ENCODE results near the gene FYCO1. TPM values are rescaled to one million over a fixed set of nuclear protein-coding genes. Genes with fewer than 3 reads are reported as not detected.
"Not testable (repeated sequence)": the region's sequence is repeated elsewhere in the genome, so short reads cannot be mapped to it uniquely, and the experiment has no call there.

Gene FYCO1
- total RNA-seq, 2 donors from 2014 or later: 14.6 to 30.3 TPM

DNA sequence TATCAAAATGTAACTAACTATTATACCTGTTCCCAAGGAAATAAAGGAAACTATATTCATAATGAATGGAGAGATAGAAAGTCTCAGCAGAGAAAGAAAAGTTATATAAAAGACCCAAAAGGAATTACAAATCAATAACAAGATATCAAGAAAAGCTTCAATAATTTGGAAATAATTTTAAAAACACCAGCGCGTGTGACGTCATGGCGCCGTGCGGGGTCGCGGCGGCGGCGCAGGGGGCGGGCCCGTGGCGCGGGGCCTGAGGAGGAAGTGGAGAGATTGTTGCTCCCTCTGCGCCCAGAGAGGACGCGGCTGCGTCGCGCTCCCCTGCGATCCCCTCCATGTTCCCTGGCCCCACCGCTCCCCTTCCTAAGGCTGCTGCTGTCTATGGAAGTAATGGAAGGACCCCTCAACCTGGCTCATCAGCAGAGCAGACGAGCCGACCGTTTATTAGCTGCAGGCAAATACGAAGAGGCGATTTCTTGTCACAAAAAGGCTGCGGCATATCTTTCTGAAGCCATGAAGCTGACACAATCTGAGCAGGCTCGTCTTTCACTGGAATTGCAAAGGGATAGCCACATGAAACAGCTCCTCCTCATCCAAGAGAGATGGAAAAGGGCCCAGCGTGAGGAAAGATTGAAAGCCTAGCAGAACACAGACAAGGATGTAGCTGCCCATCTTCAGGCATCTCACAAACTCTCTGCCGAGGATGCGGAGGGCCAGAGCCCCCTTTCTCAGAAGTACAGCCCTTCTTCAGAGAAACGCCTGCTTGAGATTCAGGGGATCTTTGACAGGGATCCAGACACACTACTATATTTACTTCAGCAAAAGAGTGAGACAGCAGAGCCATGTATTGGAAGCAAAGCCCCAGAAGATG is 27.5 kb upstream of the FYCO1 start:
- H3K27ac Mint-ChIP-seq: no peak overlapping the region
- H3K4me1 Mint-ChIP-seq (ENCODE audit: low read depth in 2 of 2): peaks cover 0 to 14% of the 10 kb centered on the region in 2 donors
- peaks cover 5% of the 10 kb centered on the region for H3K36me3 Mint-ChIP-seq
- peaks cover 13 to 33% of the 10 kb centered on the region in 2 donors for H3K27me3 Mint-ChIP-seq
- DNase-seq (ENCODE audit: low spot score) (no peak), ATAC-seq (no peak)
- H3K4me3 Mint-ChIP-seq: no peak overlapping the region
- H3K9me3 Mint-ChIP-seq: peaks cover 4% of the 10 kb centered on the region

DNA sequence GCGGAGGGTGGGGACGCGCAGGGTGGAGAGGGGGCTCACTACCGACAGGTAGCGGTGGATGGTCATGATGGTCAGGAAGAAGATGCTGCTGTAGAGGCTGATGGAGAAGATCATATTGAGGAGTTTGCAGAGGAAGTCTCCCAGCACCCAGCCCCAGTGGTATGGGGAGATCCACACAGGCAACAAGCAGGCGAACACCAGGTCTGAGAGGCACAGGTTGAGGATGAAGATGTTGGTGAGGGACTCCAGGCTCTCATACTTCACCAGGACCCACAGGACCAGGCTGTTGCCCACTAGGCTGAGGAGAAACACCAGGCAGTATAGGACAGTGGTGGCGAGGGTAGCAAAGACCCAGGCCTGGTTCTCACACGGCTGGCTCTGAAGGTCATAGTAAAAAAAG is 25.9 kb upstream of the FYCO1 start:
- DNase-seq (ENCODE audit: low spot score) (no peak), ATAC-seq (no peak)
- Mint-ChIP-seq H3K9me3 (no peaks in the 10 kb centered on the region), H3K4me3 (no peak overlapping the region), H3K27me3 (peaks cover 8 to 45% of the 10 kb centered on the region in 2 donors), H3K27ac (peak overlapping the region in 1 of 2 donors; percentile 68), H3K4me1 (ENCODE audit: low read depth in 2 of 2) (peaks cover 7 to 24% of the 10 kb centered on the region in 2 donors), H3K36me3 (no peaks in the 10 kb centered on the region)

DNA sequence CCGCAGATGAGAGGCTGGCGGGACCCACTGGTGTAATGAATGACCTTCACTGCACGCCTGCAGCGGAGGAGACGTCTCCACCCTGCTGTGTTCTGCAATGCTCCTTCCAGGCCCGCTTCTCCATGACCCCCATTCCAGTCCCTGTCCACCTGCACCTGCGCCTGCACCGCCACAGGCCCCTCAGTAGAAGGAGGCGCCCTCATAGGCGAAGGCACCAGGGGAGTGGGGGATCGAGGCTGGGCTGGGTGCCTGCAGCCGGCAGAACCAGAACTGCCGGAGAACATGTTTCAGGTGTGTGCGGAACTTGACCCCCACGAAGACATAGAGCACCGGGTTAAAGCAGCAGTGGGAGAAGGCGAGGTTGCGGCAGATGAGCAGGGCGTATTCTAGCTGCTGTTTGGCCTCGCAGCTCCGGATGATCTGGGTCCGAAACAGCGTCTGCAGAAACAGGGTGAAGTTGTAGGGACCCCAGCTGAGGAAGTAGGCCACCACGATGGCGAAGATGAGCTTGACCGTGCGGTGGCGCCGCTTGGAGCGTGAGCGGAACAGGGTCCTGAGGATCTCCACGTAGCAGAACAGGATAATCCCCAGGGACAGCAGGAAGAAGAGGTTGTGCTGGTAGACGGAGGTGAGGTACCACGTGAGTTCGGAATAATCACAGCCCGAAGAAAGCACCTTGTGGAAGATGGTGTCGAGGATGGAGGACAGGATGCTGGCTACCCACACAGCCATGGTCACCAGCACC is 25.3 kb upstream of the FYCO1 start:
- no peaks in the 10 kb centered on the region for H3K36me3 Mint-ChIP-seq
- DNase-seq (ENCODE audit: low spot score): no peak
- no peak overlapping the region for H3K4me3 Mint-ChIP-seq
- H3K4me1 Mint-ChIP-seq (ENCODE audit: low read depth in 2 of 2): peaks cover 7 to 24% of the 10 kb centered on the region in 2 donors
- no peak for ATAC-seq
- H3K27me3 Mint-ChIP-seq: peaks cover 13 to 49% of the 10 kb centered on the region in 2 donors
- H3K27ac Mint-ChIP-seq: peak overlapping the region in 1 of 2 donors; percentile 68
- H3K9me3 Mint-ChIP-seq: no peaks in the 10 kb centered on the region

DNA sequence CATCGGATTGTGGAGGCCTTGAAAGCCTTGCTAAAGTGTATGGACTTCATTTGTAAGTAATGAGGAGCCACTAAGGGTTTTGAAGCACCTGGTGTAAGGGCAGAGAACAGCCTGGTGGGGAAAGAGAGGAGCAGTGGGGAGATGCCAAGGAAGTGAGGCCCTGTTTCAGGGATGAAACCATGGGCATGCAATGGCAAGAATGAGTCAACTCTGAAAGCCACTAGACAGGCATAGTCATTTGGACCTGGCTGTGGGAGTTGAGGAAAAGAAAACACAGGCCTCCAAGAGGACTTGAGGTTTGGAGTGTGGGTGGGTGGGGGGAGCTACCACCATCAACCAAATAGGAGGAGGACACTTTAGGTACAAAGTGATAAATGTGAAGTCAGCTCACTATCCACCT is 24.1 kb upstream of the FYCO1 start:
- Mint-ChIP-seq H3K4me3 (no peak overlapping the region), H3K9me3 (no peaks in the 10 kb centered on the region), H3K27me3 (peaks cover 22 to 53% of the 10 kb centered on the region in 2 donors), H3K27ac (no peak overlapping the region), H3K4me1 (ENCODE audit: low read depth in 2 of 2) (peaks cover 7 to 24% of the 10 kb centered on the region in 2 donors), H3K36me3 (no peaks in the 10 kb centered on the region)
- DNase-seq (ENCODE audit: low spot score) (no peak), ATAC-seq (no peak)

DNA sequence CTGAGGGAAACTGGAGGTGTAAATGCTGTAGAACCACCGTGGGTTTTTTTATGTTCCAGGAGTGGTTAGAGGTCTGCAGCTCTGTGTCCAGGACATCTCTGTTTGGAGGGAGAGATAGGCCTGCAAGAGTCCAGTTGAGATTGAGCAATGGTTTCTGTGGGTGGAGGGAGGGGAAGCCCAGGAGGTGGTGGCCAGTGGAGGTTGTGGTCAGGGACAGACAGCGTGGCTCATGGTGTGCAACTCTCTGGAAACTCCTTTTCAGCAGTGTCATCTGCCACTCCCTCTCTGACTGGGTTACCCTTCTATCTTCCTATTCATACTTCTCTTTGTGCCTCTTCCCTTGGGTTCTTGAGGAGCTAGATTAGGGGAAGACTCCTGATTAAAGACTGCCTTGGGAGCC is 22.1 kb upstream of the FYCO1 start:
- Mint-ChIP-seq H3K27me3 (peaks cover 24 to 54% of the 10 kb centered on the region in 2 donors), H3K4me3 (no peak overlapping the region), H3K9me3 (no peaks in the 10 kb centered on the region), H3K36me3 (no peaks in the 10 kb centered on the region), H3K27ac (peak overlapping the region in 1 of 2 donors; percentile 33), H3K4me1 (ENCODE audit: low read depth in 2 of 2) (peaks cover 20 to 38% of the 10 kb centered on the region in 2 donors)
- DNase-seq (ENCODE audit: low spot score) (peak; percentile 77), ATAC-seq (peak; percentile 83)

DNA sequence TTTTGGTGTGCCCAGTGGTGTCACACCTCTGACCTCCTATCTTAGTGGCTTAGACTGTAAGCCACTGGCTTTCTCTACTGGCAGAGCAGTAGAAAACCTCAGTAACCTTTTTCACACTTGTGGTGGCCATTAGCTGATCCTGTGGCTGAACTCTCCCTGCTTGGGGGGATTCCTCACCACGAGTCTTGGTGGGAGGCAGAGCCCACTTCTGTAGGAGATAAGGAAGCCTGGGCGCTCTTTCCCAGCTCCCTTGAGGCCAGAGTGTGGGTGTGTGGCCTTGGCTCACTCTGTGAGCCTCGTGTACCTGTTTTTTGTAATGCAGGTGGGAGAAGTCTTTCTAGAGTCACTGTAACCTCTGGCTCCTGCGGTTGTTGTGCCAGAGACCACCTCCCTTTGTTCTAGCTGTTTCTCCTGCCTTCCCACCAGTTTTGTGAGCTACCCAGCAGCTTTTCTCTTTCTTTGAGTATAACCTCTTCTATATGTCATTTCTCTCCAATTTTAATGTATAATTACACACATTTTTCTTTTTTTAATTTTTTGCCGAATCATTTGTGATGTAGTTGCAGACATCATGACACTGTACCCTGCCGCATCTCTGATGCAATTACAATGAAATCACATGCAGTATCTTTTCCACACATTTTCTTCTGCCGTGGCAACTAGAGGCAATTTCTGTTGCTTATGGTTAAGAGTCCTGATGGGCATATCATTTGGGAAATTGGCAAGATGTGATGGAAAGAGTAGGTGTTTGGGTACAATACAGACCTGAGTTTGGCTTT is 17.9 kb upstream of the FYCO1 start:
- H3K4me1 Mint-ChIP-seq (ENCODE audit: low read depth in 2 of 2): peaks cover 34 to 44% of the 10 kb centered on the region in 2 donors
- H3K27ac Mint-ChIP-seq: peak overlapping the region in 1 of 2 donors; percentile 43
- DNase-seq (ENCODE audit: low spot score): no peak
- peaks cover 29 to 51% of the 10 kb centered on the region in 2 donors for H3K27me3 Mint-ChIP-seq
- no peaks in the 10 kb centered on the region for H3K9me3 Mint-ChIP-seq
- ATAC-seq: peak; percentile 57 to 59
- no peaks in the 10 kb centered on the region for H3K36me3 Mint-ChIP-seq
- no peak overlapping the region for H3K4me3 Mint-ChIP-seq

DNA sequence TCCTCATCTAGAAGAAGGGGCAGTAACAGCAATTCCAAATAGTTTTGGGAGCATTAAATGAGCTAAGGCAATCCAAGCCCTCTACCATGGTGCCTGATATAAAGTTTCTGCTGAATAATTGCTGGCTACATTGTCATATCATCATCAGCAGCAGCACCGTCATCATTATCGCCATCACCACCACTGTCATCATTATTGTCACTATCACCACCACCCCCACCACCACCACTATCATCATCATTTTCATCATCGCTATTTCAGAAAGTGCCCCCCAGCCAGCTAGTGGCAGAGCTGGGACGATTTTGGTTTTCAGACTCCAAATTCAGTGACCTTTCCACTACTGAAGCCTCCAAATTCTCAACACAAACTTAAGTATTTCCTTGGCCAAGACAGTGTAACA is 16.6 kb upstream of the FYCO1 start:
- peaks cover 30 to 35% of the 10 kb centered on the region in 2 donors for H3K4me1 Mint-ChIP-seq (ENCODE audit: low read depth in 2 of 2)
- peak overlapping the region in 1 of 2 donors; percentile 27 for H3K27ac Mint-ChIP-seq
- no peaks in the 10 kb centered on the region for H3K36me3 Mint-ChIP-seq
- H3K9me3 Mint-ChIP-seq: no peaks in the 10 kb centered on the region
- H3K4me3 Mint-ChIP-seq: no peak overlapping the region
- H3K27me3 Mint-ChIP-seq: peaks cover 29 to 42% of the 10 kb centered on the region in 2 donors
- ATAC-seq (no peak), DNase-seq (ENCODE audit: low spot score) (no peak)

DNA sequence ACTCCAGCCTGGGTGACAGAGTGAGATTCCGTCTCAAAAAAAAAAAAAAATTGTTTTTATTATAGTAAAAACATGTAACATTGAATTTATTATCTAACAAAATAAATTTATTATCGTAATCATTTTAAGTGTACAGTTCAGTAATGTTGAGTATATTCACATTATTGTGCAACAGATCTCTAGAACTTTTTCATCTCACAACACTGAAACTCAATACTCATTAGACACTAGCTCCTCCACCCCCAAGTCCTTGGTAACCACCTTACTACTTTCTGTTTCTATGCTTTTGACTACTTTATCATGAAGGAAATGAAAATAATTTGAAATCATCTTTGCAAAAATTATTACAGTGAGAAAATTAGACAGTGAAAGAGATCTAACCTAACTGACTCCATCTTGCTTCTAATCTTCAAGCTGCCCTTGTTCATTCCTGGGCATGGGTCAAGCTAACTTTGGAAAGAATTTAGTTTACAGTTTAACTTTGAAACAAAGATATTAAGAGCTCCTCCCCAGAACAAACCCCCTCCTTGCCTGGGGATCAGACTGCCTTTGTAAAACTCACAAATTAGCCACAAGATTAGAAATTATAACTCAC is 15.0 kb upstream of the FYCO1 start:
- ATAC-seq (peak; percentile 69 to 75), DNase-seq (ENCODE audit: low spot score) (no peak)
- no peaks in the 10 kb centered on the region for H3K36me3 Mint-ChIP-seq
- H3K27ac Mint-ChIP-seq: peak overlapping the region; percentile 8 to 51
- peaks cover 27 to 30% of the 10 kb centered on the region in 2 donors for H3K4me1 Mint-ChIP-seq (ENCODE audit: low read depth in 2 of 2)
- peaks cover 23 to 36% of the 10 kb centered on the region in 2 donors for H3K27me3 Mint-ChIP-seq
- H3K9me3 Mint-ChIP-seq: no peaks in the 10 kb centered on the region
- H3K4me3 Mint-ChIP-seq: no peak overlapping the region

DNA sequence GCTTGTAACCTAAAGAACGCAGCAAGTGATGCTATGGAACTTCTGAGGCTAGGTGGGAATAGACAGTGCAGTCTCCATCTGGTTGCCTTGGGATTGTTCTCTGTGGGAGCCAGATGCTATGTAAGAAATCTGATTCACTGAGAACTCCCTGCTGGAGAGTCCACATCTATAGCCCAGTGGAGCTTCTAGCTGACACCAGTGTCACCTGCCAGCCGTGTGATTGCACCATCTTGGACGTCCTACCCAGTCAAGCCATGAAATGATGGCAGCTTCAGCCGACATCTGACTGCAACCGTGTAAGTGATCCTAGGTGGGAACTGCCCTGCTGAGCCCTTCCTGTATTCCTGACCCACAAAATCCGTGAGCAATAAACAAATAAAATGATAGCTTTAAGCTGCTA is 12.4 kb upstream of the FYCO1 start:
- H3K4me1 Mint-ChIP-seq (ENCODE audit: low read depth in 2 of 2): peaks cover 17 to 19% of the 10 kb centered on the region in 2 donors
- no peak for DNase-seq (ENCODE audit: low spot score)
- peaks cover 14 to 27% of the 10 kb centered on the region in 2 donors for H3K27me3 Mint-ChIP-seq
- H3K36me3 Mint-ChIP-seq: no peaks in the 10 kb centered on the region
- no peak overlapping the region for H3K4me3 Mint-ChIP-seq
- no peak overlapping the region for H3K27ac Mint-ChIP-seq
- no peak for ATAC-seq
- no peaks in the 10 kb centered on the region for H3K9me3 Mint-ChIP-seq

DNA sequence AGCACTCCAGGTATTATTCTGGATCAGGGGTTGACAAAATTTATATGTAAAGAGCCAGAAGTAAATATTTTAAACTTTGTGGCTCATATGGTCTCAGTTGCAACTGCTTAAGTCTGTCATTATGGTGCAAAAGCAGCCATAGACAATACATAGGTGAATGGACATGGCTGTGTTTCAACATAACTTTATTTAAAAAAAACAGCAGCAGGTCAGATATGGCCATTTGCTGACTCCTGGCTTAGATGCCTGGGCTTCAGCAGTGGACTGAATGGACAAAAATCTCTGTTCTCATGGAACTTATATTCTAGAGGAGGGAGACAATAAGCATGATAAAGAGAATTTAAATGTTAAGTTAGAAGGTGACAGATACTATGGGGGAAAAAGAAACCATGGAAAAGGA is 11.7 kb upstream of the FYCO1 start:
- Mint-ChIP-seq H3K9me3 (no peaks in the 10 kb centered on the region), H3K36me3 (no peaks in the 10 kb centered on the region), H3K27ac (no peak overlapping the region), H3K27me3 (peaks cover 14 to 20% of the 10 kb centered on the region in 2 donors), H3K4me3 (no peak overlapping the region), H3K4me1 (ENCODE audit: low read depth in 2 of 2) (peaks cover 11% of the 10 kb centered on the region in 2 donors)
- ATAC-seq (no peak), DNase-seq (ENCODE audit: low spot score) (no peak)

DNA sequence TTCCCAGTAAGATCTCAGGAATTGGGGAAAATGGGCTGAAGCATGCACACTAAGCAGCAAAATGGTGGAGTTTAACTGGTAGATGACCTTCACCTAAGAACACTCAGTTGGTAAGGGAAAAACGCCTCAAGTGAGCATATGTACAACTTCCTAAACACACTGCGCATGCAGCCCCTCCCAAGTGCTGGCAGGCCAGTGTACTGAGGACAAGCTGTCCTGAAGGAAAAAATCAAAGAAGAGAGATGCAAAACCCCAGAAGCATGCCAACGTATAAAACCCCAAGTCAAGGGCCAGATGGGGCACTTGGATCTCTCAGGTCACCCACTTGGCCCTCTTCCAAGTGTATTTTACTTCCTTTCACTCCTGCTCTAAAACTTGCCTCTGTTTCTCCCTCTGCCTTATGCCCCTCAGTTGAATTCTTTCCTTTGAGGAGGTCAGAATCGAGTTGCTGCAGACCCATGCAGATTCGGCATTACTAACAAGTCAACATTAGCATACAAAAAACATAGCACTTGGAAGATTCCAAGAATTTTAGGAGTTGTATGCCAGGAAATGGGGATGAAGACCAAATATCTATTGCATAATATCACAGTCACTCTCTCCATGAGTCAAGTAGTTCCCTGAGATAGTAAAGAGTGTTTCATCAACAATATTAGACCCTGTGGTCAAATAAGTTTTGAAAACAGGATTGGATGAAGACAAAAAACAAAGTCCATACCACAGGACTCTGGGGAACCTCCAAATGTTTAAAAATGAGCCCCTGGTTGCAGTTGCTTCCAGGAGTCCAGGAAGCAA is 10.8 kb upstream of the FYCO1 start:
- Mint-ChIP-seq H3K4me1 (ENCODE audit: low read depth in 2 of 2) (peaks cover 8 to 11% of the 10 kb centered on the region in 2 donors), H3K36me3 (no peaks in the 10 kb centered on the region), H3K27ac (no peak overlapping the region), H3K9me3 (no peaks in the 10 kb centered on the region), H3K27me3 (peaks cover 14 to 17% of the 10 kb centered on the region in 2 donors), H3K4me3 (no peak overlapping the region)
- no peak for DNase-seq (ENCODE audit: low spot score)
- ATAC-seq: no peak

DNA sequence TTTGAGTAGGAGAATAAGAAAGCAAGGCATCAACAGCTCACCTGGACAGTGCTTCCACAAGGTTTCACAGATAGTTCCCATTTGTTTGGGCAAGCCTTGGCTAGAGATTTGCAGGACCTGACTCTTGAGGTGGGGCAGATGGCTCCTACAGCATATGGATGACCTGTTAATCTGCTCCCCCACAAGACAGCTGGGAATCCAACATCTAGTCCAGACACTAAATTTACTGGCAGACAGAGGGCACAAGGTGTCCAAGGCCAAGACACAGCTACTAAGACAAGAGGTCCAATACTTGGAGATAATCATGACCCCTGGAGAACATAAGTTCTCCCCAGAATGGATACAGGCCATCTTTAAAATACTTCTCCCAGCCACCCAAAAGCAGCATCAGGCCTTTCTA is 8.1 kb upstream of the FYCO1 start:
- H3K9me3 Mint-ChIP-seq, H3K36me3 Mint-ChIP-seq: not testable (repeated sequence)

More for the DNA sequence above, 8.1 kb upstream of the FYCO1 start:
- DNase-seq (ENCODE audit: low spot score); H3K27me3 Mint-ChIP-seq; H3K27ac Mint-ChIP-seq; H3K4me1 Mint-ChIP-seq (ENCODE audit: low read depth in 2 of 2); H3K4me3 Mint-ChIP-seq; ATAC-seq: not testable (repeated sequence)

Measured in natural killer cell treated with Interleukin-12 subunit alpha and Interleukin-12 subunit beta and Interleukin-15 and Interleukin-18, amount 100 ng/mL, for 72 hours (primary cell).